Gastroesophageal sphincter (tissue), 3 donors: ENCODE measurements around the gene L3MBTL4.

Experiments used
- CTCF ChIP-seq, 4 experiments: fragments of 200-600 bp in 2 of 4; fragments of 450-650 bp in 2 of 4; sonication (generic) in 1 of 4; IDR thresholded peaks; one replicate each; pipeline ENCODE4 v1.5.1; 2017 to 2019; ENCODE audit warnings: antibody characterized with exemption in 4 of 4, mild to moderate bottlenecking in 2 of 4, moderate library complexity in 2 of 4
- EP300 ChIP-seq: sonication (generic); formaldehyde crosslinking; IDR thresholded peaks from one replicate; pipeline ENCODE4 v1.6.1; 2017; ENCODE audit warnings: antibody characterized with exemption, mild to moderate bottlenecking
- POLR2A ChIP-seq, 2 donors: fragments of 450-650 bp; IDR thresholded peaks; one replicate each; pipeline ENCODE4 v1.6.1; 2017; ENCODE audit warnings: antibody characterized with exemption in 2 of 2, mild to moderate bottlenecking in 2 of 2, moderate library complexity in 1 of 2
- POLR2AphosphoS5 ChIP-seq: sonication (generic); formaldehyde crosslinking; IDR thresholded peaks from one replicate; pipeline ENCODE4 v1.6.1; 2017; ENCODE audit warnings: antibody characterized with exemption

- TF ChIP-seq CTCF (IDR thresholded peaks at IDR 0.05) = no peak
- no peak for TF ChIP-seq POLR2A (IDR thresholded peaks at IDR 0.05)
- no peak for TF ChIP-seq POLR2AphosphoS5
- TF ChIP-seq EP300 = no peak
Observed at GRCh38 chr18:6248017-6248416, 166.7 kb downstream of the L3MBTL4 start.
